Measurements from ENCODE around the gene CSNK1G1.

Gene CSNK1G1

DNA sequence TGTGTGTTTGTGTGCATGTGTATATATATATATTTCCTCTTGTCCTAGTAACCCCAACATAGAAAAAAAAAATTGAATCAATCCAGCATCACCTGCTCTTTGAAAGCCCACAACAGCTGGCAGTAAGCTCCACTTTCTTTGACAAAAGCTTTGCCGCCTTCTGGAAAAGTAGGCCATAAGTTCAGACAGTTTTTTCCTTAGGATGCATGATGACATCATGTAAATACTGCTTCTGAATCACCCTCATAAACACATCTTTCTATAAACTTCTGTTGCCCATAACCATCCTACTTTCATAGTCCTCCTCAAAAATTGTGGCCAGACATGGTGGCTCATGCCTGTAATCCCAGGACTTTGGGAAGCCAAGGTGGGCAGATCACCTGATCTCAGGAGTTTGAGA lies 67.4 kb downstream of the CSNK1G1 start:
- in situ Hi-C loops (cut with HindIII; ENCODE audit: low sequenced_read_pairs): no loop called here
- no peak for TF ChIP-seq CTCF (IDR thresholded peaks at IDR 0.05; ENCODE audit: low read depth, low read length, missing control alignments)
- H3K4me3 ChIP-seq (ENCODE audit: low read depth, low read length): no peak overlapping the region
- no peak for DNase-seq (ENCODE audit: low read depth)

- no peak overlapping the region for H3K4me3 ChIP-seq (ENCODE audit: low read depth, low read length)
- no peak for DNase-seq (ENCODE audit: low read depth)
- in situ Hi-C loops (cut with HindIII; ENCODE audit: low sequenced_read_pairs): no loop called here
- TF ChIP-seq CTCF (IDR thresholded peaks at IDR 0.05; ENCODE audit: low read depth, low read length, missing control alignments): no peak
These were observed 68.0 kb downstream of the CSNK1G1 start for GRCh38 chr15:64287953-64288352.

- H3K4me3 ChIP-seq (ENCODE audit: low read depth, low read length): no peak overlapping the region
- in situ Hi-C loops (cut with HindIII; ENCODE audit: low sequenced_read_pairs): no loop called here
- TF ChIP-seq CTCF (IDR thresholded peaks at IDR 0.05; ENCODE audit: low read depth, low read length, missing control alignments): no peak
- no peak for DNase-seq (ENCODE audit: low read depth)
These were observed 69.5 kb downstream of the CSNK1G1 start for GRCh38 chr15:64286473-64286872.

- TF ChIP-seq CTCF (IDR thresholded peaks at IDR 0.05; ENCODE audit: low read depth, low read length, missing control alignments): no peak
- in situ Hi-C loops (cut with HindIII; ENCODE audit: low sequenced_read_pairs): no loop called here
These were observed 70.1 kb downstream of the CSNK1G1 start for GRCh38 chr15:64285871-64286270.

DNA sequence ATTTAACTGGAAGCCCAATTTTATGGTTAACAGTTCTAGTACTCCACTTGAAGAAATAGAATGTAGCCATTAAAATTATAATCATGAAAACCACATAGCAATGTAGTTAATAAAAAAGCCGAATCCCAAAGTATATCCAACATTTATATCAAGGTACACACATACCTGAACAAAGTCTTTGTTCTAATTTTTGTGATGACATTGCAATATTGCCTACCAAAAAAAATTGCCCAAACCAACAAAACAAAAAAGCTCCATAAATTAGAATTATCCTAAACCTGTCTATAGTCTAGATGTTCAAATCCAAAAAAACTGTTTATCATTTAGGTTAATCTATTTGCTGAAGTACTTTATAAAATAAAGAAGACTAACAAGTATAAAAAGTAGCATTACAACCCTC lies 70.8 kb downstream of the CSNK1G1 start:
- H3K4me3 ChIP-seq (ENCODE audit: low read depth, low read length): no peak overlapping the region
- TF ChIP-seq CTCF (IDR thresholded peaks at IDR 0.05; ENCODE audit: low read depth, low read length, missing control alignments): no peak
- in situ Hi-C loops (cut with HindIII; ENCODE audit: low sequenced_read_pairs): no loop called here
- DNase-seq (ENCODE audit: low read depth): no peak

More at GRCh38 chr15:64285871-64286270, 70.1 kb downstream of the CSNK1G1 start:
- no peak overlapping the region for H3K4me3 ChIP-seq (ENCODE audit: low read depth, low read length)
- DNase-seq (ENCODE audit: low read depth): no peak

DNA sequence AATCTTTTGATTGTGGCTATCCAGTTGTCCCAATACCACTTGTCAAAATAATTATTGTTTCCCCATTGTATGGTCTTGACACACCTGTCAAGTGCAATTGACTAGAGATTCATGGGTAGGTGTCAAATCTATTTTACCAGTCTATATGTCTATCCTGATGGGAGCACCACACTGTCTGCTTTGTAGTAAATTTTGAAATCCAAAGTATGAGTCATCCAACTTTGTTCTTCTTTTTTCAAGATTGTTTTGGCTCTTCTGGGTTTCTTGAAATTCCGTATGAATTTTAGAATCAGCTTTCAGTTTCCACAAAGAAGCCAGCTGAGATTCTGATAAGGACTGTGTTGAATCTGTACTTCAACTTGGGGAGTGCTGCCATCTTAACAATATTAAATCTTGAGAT lies 71.9 kb downstream of the CSNK1G1 start:
- no peak overlapping the region for H3K4me3 ChIP-seq (ENCODE audit: low read depth, low read length)
- TF ChIP-seq CTCF (IDR thresholded peaks at IDR 0.05; ENCODE audit: low read depth, low read length, missing control alignments): no peak
- in situ Hi-C loops (cut with HindIII; ENCODE audit: low sequenced_read_pairs): no loop called here
- DNase-seq (ENCODE audit: low read depth): peak; percentile 28

GRCh38 chr15:64282701-64283100 lies 73.3 kb downstream of the CSNK1G1 start:
- no peak for TF ChIP-seq CTCF (IDR thresholded peaks at IDR 0.05; ENCODE audit: low read depth, low read length, missing control alignments)
- no peak for DNase-seq (ENCODE audit: low read depth)
- in situ Hi-C loops (cut with HindIII; ENCODE audit: low sequenced_read_pairs): no loop called here
- no peak overlapping the region for H3K4me3 ChIP-seq (ENCODE audit: low read depth, low read length)

Data from astrocyte of the cerebellum (primary cell).